Measurements from ENCODE around the gene KLKB1.
"Not testable (repeated sequence)": the region's sequence is repeated elsewhere in the genome, so short reads cannot be mapped to it uniquely, and the experiment has no call there.

DNA sequence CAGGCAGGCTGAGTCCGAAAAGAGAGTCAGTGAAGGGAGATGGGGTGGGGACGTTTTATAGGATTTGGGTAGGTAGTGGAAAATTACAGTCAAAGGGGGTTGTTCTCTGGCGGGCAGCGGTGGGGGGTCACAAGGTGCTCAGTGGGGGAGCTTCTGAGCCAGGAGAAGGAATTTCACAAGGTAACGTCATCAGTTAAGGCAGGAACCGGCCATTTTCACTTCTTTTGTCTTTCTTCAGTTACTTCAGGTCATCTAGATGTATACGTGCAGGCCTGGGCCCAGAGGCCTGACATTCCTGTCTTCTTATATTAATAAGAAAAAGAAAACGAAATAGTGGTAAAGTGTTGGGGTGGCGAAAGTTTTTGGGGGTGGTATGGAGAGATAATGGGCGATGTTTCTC lies 14.7 kb downstream of the KLKB1 start:
- not testable (repeated sequence) for TF ChIP-seq CTCF (conservative IDR thresholded peaks at IDR 0.05); ZFX (IDR thresholded peaks at IDR 0.05)

Data from C4-2B (cell line).